Right lobe of liver (tissue), 6 donors: Measurements from ENCODE around the gene PTCHD4. TPM values are rescaled to one million over a fixed set of nuclear protein-coding genes. Genes with fewer than 3 reads are reported as not detected.

Source experiments
- ATAC-seq, 4 donors: fragments of 200-7000 bp; cut with Tn5 transposase; one replicate each; pipeline ENCODE4 v1.9.1; 2020; ENCODE audit warnings: mild to moderate bottlenecking in 4 of 4, moderate library complexity in 4 of 4
- DNase-seq, 3 donors: peaks; one replicate each; pipeline ENCODE4 v3.0.0-alpha.2; 2020
- H3K27ac ChIP-seq, 3 donors: fragments of 200-600 bp; one replicate each; pipeline ENCODE4 v1.8.0; 2022
- H3K27me3 ChIP-seq, 2 donors: fragments of 200-600 bp; one replicate each; pipeline ENCODE4 v1.8.0; 2022
- H3K36me3 ChIP-seq, 4 donors: fragments of 200-600 bp; sonication (generic) in 1 of 4; one replicate each; pipeline versions ENCODE4 v1.5.1 to v1.8.0; 2017 to 2022; ENCODE audit warnings: control low read depth in 1 of 4
- H3K4me1 ChIP-seq, 4 donors: fragments of 200-600 bp; sonication (generic) in 1 of 4; one replicate each; pipeline versions ENCODE4 v1.5.1 to v1.8.0; 2017 to 2022; ENCODE audit warnings: control low read depth in 1 of 4
- H3K4me3 ChIP-seq, 3 donors: fragments of 200-600 bp; one replicate each; pipeline ENCODE4 v1.8.0; 2022
- H3K9me3 ChIP-seq, 4 donors: fragments of 200-600 bp; sonication (generic) in 1 of 4; one replicate each; pipeline versions ENCODE4 v1.5.1 to v1.8.0; 2017 to 2022; ENCODE audit warnings: control low read depth in 1 of 4
- CTCF ChIP-seq, 4 donors: fragments of 200-600 bp in 3 of 4; fragments of 450-650 bp in 1 of 4; IDR thresholded peaks; one replicate each; pipeline versions ENCODE4 v1.5.1 to v1.8.0; 2016 to 2022; ENCODE audit warnings: antibody characterized with exemption in 4 of 4, mild to moderate bottlenecking in 2 of 4
- POLR2A ChIP-seq: fragments of 450-650 bp; IDR thresholded peaks from one replicate; pipeline ENCODE4 v1.6.1; 2017; ENCODE audit warnings: antibody characterized with exemption, mild to moderate bottlenecking
- WGBS: methylation state at CpG from one replicate; pipeline ENCODE4 v1.1.6; 2018; ENCODE audit warnings: low coverage, low lambda C conversion rate; ENCODE audit not compliant: insufficient coverage; ENCODE audit errors: missing lambda C conversion rate; 5-methylcytosine and 5-hydroxymethylcytosine counted together
- intact Hi-C, 2 donors: fragments of 100-400 bp; cut with DNase I; formaldehyde crosslinking; loops; one replicate each; pipeline versions ENCODE4 v1.11.2 to v1.14.1; 2022
- total RNA-seq, 6 experiments: library from RNA; depleted of rRNA in 2 of 6; stranded (reverse); fragments of >200 nt in 2 of 6; fragmentation: NEBNext Ultra II Directional in 3 of 6; extraction: Animal tissue kit (Norgen Biotek cat#: 25700) in 3 of 6; gene quantifications; one replicate each; pipeline versions ENCODE4 v1.1.0 to v1.2.4, GENCODE V29; 2016 to 2023
- donor health status: DM: no; HTN: yes; CAD: no.
- donor health status: DM: no; HTN: no; CAD: no.
- donor health status: DM: no; HTN: no; CAD: no.
- donor health status: DM: no; HTN: yes; CAD: no.
- donor health status: DM: no; HTN: yes; CAD: no.

PTCHD4 gene
- total RNA-seq, 6 experiments from 2014 or later: 0.12 to 0.18 (median 0.15) TPM; not detected in 3

GRCh38 chr6:48100588-48100895, 10.5 kb downstream of the PTCHD4 start:
- ATAC-seq (peak in 2 of 4 donors; percentile 38 to 43), DNase-seq (no peak)
- intact Hi-C loops: no loop called here
- no peaks in the 10 kb centered on the region for H3K4me1 ChIP-seq
- H3K9me3 ChIP-seq: no peaks in the 10 kb centered on the region
- no peaks in the 10 kb centered on the region for H3K36me3 ChIP-seq
- no peak overlapping the region for H3K27ac ChIP-seq
- 19% methylated on average over 4 of the region's 4 CpGs for WGBS
- H3K4me3 ChIP-seq: no peak overlapping the region
- H3K27me3 ChIP-seq: no peaks in the 10 kb centered on the region
- TF ChIP-seq POLR2A (no peak), CTCF (IDR thresholded peaks at IDR 0.05) (no peak)

GRCh38 chr6:48099713-48100587, 11.0 kb downstream of the PTCHD4 start:
- ATAC-seq: no peak
- 31% methylated on average over 3 of the region's 3 CpGs for WGBS
- Histone ChIP-seq H3K4me1 (no peaks in the 10 kb centered on the region), H3K36me3 (no peaks in the 10 kb centered on the region), H3K27ac (no peak overlapping the region), H3K27me3 (no peaks in the 10 kb centered on the region), H3K4me3 (no peak overlapping the region), H3K9me3 (no peaks in the 10 kb centered on the region)
- no peak for DNase-seq
- TF ChIP-seq POLR2A: no peak
- no peak for TF ChIP-seq CTCF (IDR thresholded peaks at IDR 0.05)
- intact Hi-C loops: no loop called here

GRCh38 chr6:48098923-48099322, 12.1 kb downstream of the PTCHD4 start:
- Histone ChIP-seq H3K4me3 (no peak overlapping the region), H3K9me3 (no peaks in the 10 kb centered on the region), H3K27ac (no peak overlapping the region), H3K36me3 (no peaks in the 10 kb centered on the region), H3K27me3 (no peaks in the 10 kb centered on the region), H3K4me1 (no peaks in the 10 kb centered on the region)
- no peak for DNase-seq
- ATAC-seq: peak; percentile 16 to 33 (median 28)
- WGBS: 53% methylated on average over 3 of the region's 3 CpGs
- intact Hi-C loops: no loop called here
- no peak for TF ChIP-seq CTCF (IDR thresholded peaks at IDR 0.05)
- no peak for TF ChIP-seq POLR2A

GRCh38 chr6:48092550-48093217, 18.3 kb downstream of the PTCHD4 start:
- no peak overlapping the region for H3K27ac ChIP-seq
- TF ChIP-seq CTCF (IDR thresholded peaks at IDR 0.05) (no peak), POLR2A (no peak)
- no peaks in the 10 kb centered on the region for H3K36me3 ChIP-seq
- 35% methylated on average over 3 of the region's 3 CpGs for WGBS
- intact Hi-C loops: no loop called here
- H3K4me1 ChIP-seq: no peaks in the 10 kb centered on the region
- DNase-seq (no peak), ATAC-seq (no peak)
- no peaks in the 10 kb centered on the region for H3K9me3 ChIP-seq
- no peaks in the 10 kb centered on the region for H3K27me3 ChIP-seq
- H3K4me3 ChIP-seq: no peak overlapping the region
